HCT116 (cell line): ENCODE measurements around the gene SCAF1. TPM values are rescaled to one million over a fixed set of nuclear protein-coding genes. Genes with fewer than 3 reads are reported as not detected.

Experiments used
- ATAC-seq: fragments of 200-7000 bp; cut with Tn5 transposase; 2 replicates; pipeline ENCODE4 v1.9.1; 2020; ENCODE audit warnings: mild to moderate bottlenecking, moderate library complexity
- BruUV-seq: library from RNA; stranded (reverse); fragments of 400-500 nt; replicated peaks from 2 replicates; lab custom pipeline; 2021; lab: Mats Ljungman, UMichigan
- CTCF ChIA-PET: fragments of 300-600 bp; sonication (Branson Sonifier 250); formaldehyde crosslinking; loops from one replicate; lab custom pipeline; 2021; ENCODE audit warnings: antibody characterized with exemption; lab: Charles Lee
- POLR2A ChIA-PET: fragments of 300-600, 350-600 bp; sonication (Branson Sonifier 250); formaldehyde crosslinking; loops from one replicate; lab custom pipeline; 2021; ENCODE audit warnings: antibody characterized with exemption; lab: Charles Lee
- RAD21 ChIA-PET, 2 experiments: fragments of 300-600 bp; sonication (Branson Sonifier 250); formaldehyde crosslinking; loops; one replicate each; lab custom pipeline; 2023; ENCODE audit warnings: low total read pairs in 2 of 2; ENCODE audit not compliant: uncharacterized antibody in 2 of 2, unreplicated experiment in 2 of 2, low non-redundant PET in 1 of 2; lab: Charles Lee
- DNase-seq: peaks from one replicate; pipeline ENCODE4 v3.0.0-alpha.2; 2010; ENCODE audit warnings: low read depth, low spot score
- H2AFZ ChIP-seq: fragments of 200-600 bp; shearing (Covaris generic), sonication (generic); 2 replicates; pipeline ENCODE4 v1.6.1; 2017; ENCODE audit warnings: low read depth, mixed run types, mixed read lengths, antibody characterized with exemption, low read length; ENCODE audit not compliant: poor library complexity, severe bottlenecking
- H3K27ac ChIP-seq: 2 replicates; pipeline ENCODE4 v1.5.1; 2012; ENCODE audit warnings: low read depth, low read length
- H3K27me3 ChIP-seq: fragments of 200-600 bp; sonication (generic); 2 replicates; pipeline ENCODE4 v1.6.1; 2016; ENCODE audit warnings: mixed run types, low read length, mixed read lengths; ENCODE audit not compliant: insufficient read depth
- H3K36me3 ChIP-seq, 2 experiments: fragments of 200-500 bp in 1 of 2; fragments of 200-600 bp in 1 of 2; sonication (Bioruptor generic) in 1 of 2; sonication (generic) in 1 of 2; 2 replicates each; pipeline versions ENCODE4 v1.5.1 to v1.6.1; 2014 to 2016; ENCODE audit warnings: low read length in 2 of 2, inconsistent platforms in 1 of 2, mixed read lengths in 1 of 2, mixed run types in 1 of 2; ENCODE audit not compliant: insufficient read depth in 2 of 2, control insufficient read depth in 1 of 2
- H3K4me1 ChIP-seq, 2 experiments: fragments of 200-600 bp in 1 of 2; sonication (generic) in 1 of 2; 2 replicates each; pipeline versions ENCODE4 v1.5.1 to v1.6.1; 2012 to 2017; ENCODE audit warnings: low read length in 2 of 2, inconsistent platforms in 1 of 2, mild to moderate bottlenecking in 1 of 2, mixed read lengths in 1 of 2, mixed run types in 1 of 2, moderate library complexity in 1 of 2; ENCODE audit not compliant: insufficient read depth in 2 of 2, control insufficient read depth in 1 of 2
- H3K4me2 ChIP-seq: fragments of 200-600 bp; sonication (generic); 2 replicates; pipeline ENCODE4 v1.6.1; 2017; ENCODE audit warnings: mixed run types, low read length, mixed read lengths
- H3K4me3 ChIP-seq, 2 experiments: fragments of 200-600 bp in 1 of 2; sonication (generic) in 1 of 2; replicated peaks in 1 of 2; 2 replicates each; pipeline ENCODE4 v1.5.1; 2011 to 2016; ENCODE audit warnings: low read length in 2 of 2, control low read depth in 1 of 2, low read depth in 1 of 2, mild to moderate bottlenecking in 1 of 2, mixed read lengths in 1 of 2, mixed run types in 1 of 2
- H3K79me2 ChIP-seq: fragments of 200-600 bp; sonication (generic); 2 replicates; pipeline ENCODE4 v1.6.1; 2017; ENCODE audit warnings: mild to moderate bottlenecking, mixed run types, low read length, moderate library complexity, mixed read lengths; ENCODE audit not compliant: insufficient read depth
- H3K9ac ChIP-seq: fragments of 200-600 bp; sonication (generic); 2 replicates; pipeline ENCODE4 v1.6.1; 2016; ENCODE audit warnings: low read length, mixed read lengths
- H3K9me2 ChIP-seq: fragments of 200-600 bp; sonication (generic), shearing (Covaris generic); 2 replicates; pipeline ENCODE4 v1.6.1; 2017; ENCODE audit warnings: mixed run types, mild to moderate bottlenecking, moderate library complexity; ENCODE audit not compliant: insufficient read depth
- H3K9me3 ChIP-seq, 2 experiments: fragments of 200-500 bp in 1 of 2; fragments of 200-600 bp in 1 of 2; sonication (Bioruptor generic) in 1 of 2; sonication (generic) in 1 of 2; 2 replicates each; pipeline ENCODE4 v1.6.1; 2014 to 2017; ENCODE audit warnings: low read length in 2 of 2, mixed read lengths in 2 of 2, inconsistent platforms in 1 of 2, low read depth in 1 of 2, mild to moderate bottlenecking in 1 of 2, mixed run types in 1 of 2, moderate library complexity in 1 of 2; ENCODE audit not compliant: control insufficient read depth in 1 of 2, insufficient read depth in 1 of 2
- H4K20me1 ChIP-seq: fragments of 200-600 bp; sonication (generic), shearing (Covaris generic); 2 replicates; pipeline ENCODE4 v1.6.1; 2017; ENCODE audit warnings: mixed run types, mild to moderate bottlenecking, moderate library complexity; ENCODE audit not compliant: insufficient read depth
- EZH2 ChIP-seq: fragments of 200-600 bp; sonication (generic); IDR thresholded peaks from 2 replicates; pipeline ENCODE4 v1.6.1; 2017; ENCODE audit warnings: antibody characterized with exemption, mixed run types
- FOSL1 ChIP-seq: IDR thresholded peaks from 2 replicates; pipeline ENCODE4 v1.6.1; 2012; ENCODE audit warnings: low read depth
- REST ChIP-seq: IDR thresholded peaks from 2 replicates; pipeline ENCODE4 v1.6.1; 2012; ENCODE audit warnings: low read depth
- TCF7L2 ChIP-seq: IDR thresholded peaks from 2 replicates; pipeline ENCODE4 v1.7.0; 2011; ENCODE audit warnings: borderline replicate concordance, inconsistent platforms; ENCODE audit not compliant: insufficient read depth, insufficient read length; ENCODE audit errors: extremely low read depth
- ZBTB33 ChIP-seq: IDR thresholded peaks from 2 replicates; pipeline ENCODE4 v1.6.1; 2011; ENCODE audit warnings: mild to moderate bottlenecking, low read length, moderate library complexity; ENCODE audit not compliant: insufficient replicate concordance; ENCODE audit errors: extremely low read depth
- intact Hi-C: fragments of 100-400 bp; cut with micrococcal nuclease; formaldehyde crosslinking; loops from 2 replicates; pipeline ENCODE4 v1.10.0; 2022
- total RNA-seq: library from RNA; stranded (reverse); gene quantifications from one replicate; pipeline ENCODE4 v1.2.1, GENCODE V29; 2021; ENCODE audit not compliant: unreplicated experiment

SCAF1 gene
- total RNA-seq, 1 experiment from 2014 or later = 96.8 TPM

- CTCF ChIA-PET = no interaction called here
- BruUV-seq = no TSS peak
Measured at GRCh38 chr19:49599378-49600295, 42.4 kb upstream of the SCAF1 start.

More at GRCh38 chr19:49599378-49600295, 42.4 kb upstream of the SCAF1 start:
- Histone ChIP-seq H3K36me3 (peaks cover 33 to 46% of the 10 kb centered on the region in 2 experiments; a peak in 3 of 4 replicates), H3K79me2 (peaks cover 61% of the 10 kb centered on the region), H2AFZ (no peak overlapping the region), H3K4me3 (no peak overlapping the region)
- POLR2A ChIA-PET = no interaction called here
- TF ChIP-seq REST (no peak), ZBTB33 (no peak), EZH2 (no peak), FOSL1 (no peak), TCF7L2 (no peak)
- TF ChIP-seq, all 23 proteins: peak for 0
- H3K4me1 ChIP-seq = no peaks in the 10 kb centered on the region
- intact Hi-C loops = no loop called here
- DNase-seq (no peak), ATAC-seq (no peak)
- H3K9ac ChIP-seq = no peak overlapping the region
- H3K27me3 ChIP-seq = no peaks in the 10 kb centered on the region
- no peak overlapping the region for H3K27ac ChIP-seq
- no peaks in the 10 kb centered on the region for H3K9me2 ChIP-seq
- no peak overlapping the region for H3K4me2 ChIP-seq
- H4K20me1 ChIP-seq = no peaks in the 10 kb centered on the region
- RAD21 ChIA-PET = no interaction called here
- no peaks in the 10 kb centered on the region for H3K9me3 ChIP-seq
